Right ventricle myocardium inferior (tissue), 1 donor: ENCODE measurements around the gene HNF1B. TPM values are rescaled to one million over a fixed set of nuclear protein-coding genes. Genes with fewer than 3 reads are reported as not detected.
A peak's percentile ranks its signal among the peaks of the same experiment; 100 is the strongest.

ENCODE experiments used
- ATAC-seq: fragments of 200-7000 bp; cut with Tn5 transposase; one replicate; pipeline ENCODE4 v1.9.1; 2020; ENCODE audit warnings: mild to moderate bottlenecking, moderate library complexity
- DNase-seq: peaks from one replicate; pipeline ENCODE4 v3.0.0; 2021; ENCODE audit errors: missing footprints
- intact Hi-C: fragments of 100-400 bp; cut with DNase I; formaldehyde crosslinking; loops from one replicate; pipeline ENCODE4 v1.11.0; 2022
- total RNA-seq: library from RNA; stranded (reverse); fragmentation: NEBNext Ultra II Directional; extraction: Animal tissue kit (Norgen Biotek cat#: 25700); gene quantifications from one replicate; pipeline ENCODE4 v1.2.1, GENCODE V29; 2021
- donor health status: DM: no; HTN: yes; CAD: no; lungs with severe emphysema.

The HNF1B gene
- total RNA-seq, 1 donor from 2014 or later: not detected

GRCh38 chr17:37714897-37715296, 30.0 kb downstream of the HNF1B start:
- intact Hi-C loops: loop anchor here (10.0 kb wide), 1 partner anchor 60 kb away; no protein-coding TSS in a partner anchor
- DNase-seq (no peak), ATAC-seq (no peak)

- intact Hi-C loops: loop anchor here (10.0 kb wide), 1 partner anchor 61 kb away; no protein-coding TSS in a partner anchor
- no peak for DNase-seq
- ATAC-seq: no peak
Observed at GRCh38 chr17:37713624-37714023, 31.2 kb downstream of the HNF1B start.

GRCh38 chr17:37713028-37713431, 31.8 kb downstream of the HNF1B start:
- intact Hi-C loops: loop anchor here (10.0 kb wide), 1 partner anchor 62 kb away; no protein-coding TSS in a partner anchor
- DNase-seq: no peak
- ATAC-seq: no peak

GRCh38 chr17:37711113-37711512, 33.7 kb downstream of the HNF1B start:
- intact Hi-C loops: loop anchor here (10.0 kb wide), 1 partner anchor 64 kb away; no protein-coding TSS in a partner anchor
- no peak for DNase-seq
- ATAC-seq: no peak

DNA sequence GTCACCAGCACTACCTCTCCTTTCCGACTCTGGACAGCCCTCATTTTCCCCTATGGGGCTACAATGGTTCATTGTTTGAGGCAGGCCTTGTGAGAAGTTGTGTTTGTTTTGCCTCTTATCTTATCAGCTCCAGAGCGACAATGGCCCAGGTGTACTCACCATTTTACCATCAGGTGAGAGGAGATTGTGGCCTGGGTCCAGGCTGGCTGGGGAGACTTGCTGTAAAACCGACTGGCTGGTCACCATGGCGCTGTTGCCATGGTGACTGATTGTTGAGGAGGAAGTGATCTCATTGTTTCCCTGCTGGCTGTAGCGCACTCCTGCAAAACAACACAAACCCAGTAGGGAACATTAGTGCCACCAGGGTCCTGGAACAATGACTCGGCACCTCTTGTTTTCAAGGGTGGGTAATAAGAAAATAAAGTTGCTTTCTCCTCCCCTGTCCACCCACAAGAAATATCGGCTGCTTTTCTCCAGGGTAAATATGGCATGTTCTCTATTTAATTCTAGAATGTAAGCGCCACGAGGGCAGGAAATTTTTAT, 34.4 kb downstream of the HNF1B start:
- no peak for DNase-seq
- intact Hi-C loops: loop anchor here (10.0 kb wide), 1 partner anchor 64 kb away; no protein-coding TSS in a partner anchor

GRCh38 chr17:37708616-37709212, 36.1 kb downstream of the HNF1B start:
- intact Hi-C loops: no loop called here
- ATAC-seq: no peak
- DNase-seq: no peak

More for the DNA sequence above, 34.4 kb downstream of the HNF1B start:
- ATAC-seq: no peak

DNA sequence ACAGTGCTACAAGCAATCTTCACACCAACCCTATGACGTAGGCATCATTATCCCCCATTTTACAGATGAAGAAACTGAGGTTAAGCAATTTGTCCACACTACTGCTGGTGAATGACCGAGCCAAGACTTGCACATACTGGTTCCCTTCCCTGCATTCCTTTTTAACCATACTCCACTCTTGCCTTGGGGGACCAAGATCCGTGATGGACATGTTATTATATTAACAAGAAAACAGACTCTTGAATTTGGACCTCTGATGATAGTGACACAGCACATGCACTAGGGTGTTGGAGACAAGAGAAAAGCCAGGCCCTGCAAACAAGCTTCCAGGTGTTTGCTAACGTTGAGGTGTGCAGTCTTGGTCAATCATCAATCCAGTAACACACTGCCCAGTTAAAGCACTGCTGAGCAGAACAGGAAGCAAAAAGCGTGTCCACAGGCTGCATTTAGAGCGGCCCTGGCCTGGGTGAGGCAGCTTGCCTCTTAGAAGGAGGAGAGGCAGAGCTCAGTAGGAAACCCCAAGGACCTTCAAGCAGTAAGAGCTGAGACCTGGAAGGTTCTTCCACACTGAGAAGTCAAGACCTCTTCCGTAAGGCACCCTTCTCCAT, 36.7 kb downstream of the HNF1B start:
- ATAC-seq (no peak), DNase-seq (no peak)
- intact Hi-C loops: no loop called here

DNA sequence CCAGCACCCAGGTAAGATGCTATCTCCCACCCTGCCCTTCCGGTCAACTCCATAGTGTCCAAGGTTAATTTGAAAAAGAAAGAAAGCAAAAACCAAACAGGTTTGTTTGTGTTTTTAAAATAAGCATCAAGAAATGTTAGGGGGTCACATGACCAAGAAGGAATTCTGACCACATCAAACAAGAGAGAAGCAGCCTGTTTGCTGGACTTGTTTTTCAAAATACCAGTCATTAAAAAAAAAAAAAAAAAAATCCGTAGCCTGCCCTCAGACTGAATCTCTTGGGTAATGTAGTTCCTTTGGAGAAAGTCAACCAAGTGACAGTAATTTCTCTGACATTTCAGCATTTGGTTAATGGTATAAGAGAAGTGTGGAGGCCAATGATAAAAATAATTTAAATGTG, 38.4 kb downstream of the HNF1B start:
- ATAC-seq (no peak), DNase-seq (no peak)
- intact Hi-C loops: no loop called here

- no peak for ATAC-seq
- intact Hi-C loops: no loop called here
Observed at GRCh38 chr17:37702598-37702997, 42.3 kb downstream of the HNF1B start.

DNA sequence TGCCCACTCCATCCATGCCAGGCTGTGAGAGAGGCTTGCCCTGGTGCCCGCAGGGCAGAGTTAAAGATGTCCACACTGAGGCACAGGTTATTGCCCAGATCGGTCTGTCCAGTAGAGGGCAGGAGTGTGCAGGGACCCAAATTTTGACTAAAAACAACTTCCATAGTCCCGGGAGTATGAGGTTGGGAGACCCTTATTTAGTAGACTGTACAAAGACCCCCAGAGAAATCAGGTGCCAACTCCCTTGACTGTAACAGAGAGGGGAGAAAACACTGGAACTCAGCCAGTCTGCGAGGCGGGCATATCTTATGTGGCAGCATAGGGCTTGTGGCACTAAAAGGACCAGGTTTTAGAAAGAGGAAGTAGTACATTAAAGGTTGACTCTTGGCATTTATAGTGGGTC, 43.4 kb downstream of the HNF1B start:
- DNase-seq: no peak
- peak; percentile 49 for ATAC-seq
- intact Hi-C loops: no loop called here

More at GRCh38 chr17:37702598-37702997, 42.3 kb downstream of the HNF1B start:
- no peak for DNase-seq

DNA sequence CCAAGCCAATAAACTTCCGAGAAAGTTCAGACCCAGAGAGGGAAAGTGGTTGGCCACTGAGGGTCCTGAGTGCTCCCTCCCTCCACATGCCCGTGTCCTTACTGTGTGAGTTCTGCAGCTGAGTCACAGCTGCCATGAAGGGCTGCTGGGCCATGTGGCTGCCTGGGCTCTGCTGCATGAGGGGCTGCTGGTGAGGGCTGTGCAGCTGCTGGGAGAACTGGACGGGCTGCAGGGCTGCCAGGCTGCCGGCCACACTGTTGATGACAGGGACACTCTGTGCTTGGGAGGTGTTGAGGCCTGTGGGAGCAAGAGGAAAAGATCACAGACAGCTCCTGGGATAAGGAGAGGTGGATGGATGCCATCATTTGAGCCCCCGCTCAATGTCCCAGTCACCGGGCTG, 44.0 kb downstream of the HNF1B start:
- ATAC-seq (peak; percentile 86), DNase-seq (no peak)
- intact Hi-C loops: no loop called here

DNA sequence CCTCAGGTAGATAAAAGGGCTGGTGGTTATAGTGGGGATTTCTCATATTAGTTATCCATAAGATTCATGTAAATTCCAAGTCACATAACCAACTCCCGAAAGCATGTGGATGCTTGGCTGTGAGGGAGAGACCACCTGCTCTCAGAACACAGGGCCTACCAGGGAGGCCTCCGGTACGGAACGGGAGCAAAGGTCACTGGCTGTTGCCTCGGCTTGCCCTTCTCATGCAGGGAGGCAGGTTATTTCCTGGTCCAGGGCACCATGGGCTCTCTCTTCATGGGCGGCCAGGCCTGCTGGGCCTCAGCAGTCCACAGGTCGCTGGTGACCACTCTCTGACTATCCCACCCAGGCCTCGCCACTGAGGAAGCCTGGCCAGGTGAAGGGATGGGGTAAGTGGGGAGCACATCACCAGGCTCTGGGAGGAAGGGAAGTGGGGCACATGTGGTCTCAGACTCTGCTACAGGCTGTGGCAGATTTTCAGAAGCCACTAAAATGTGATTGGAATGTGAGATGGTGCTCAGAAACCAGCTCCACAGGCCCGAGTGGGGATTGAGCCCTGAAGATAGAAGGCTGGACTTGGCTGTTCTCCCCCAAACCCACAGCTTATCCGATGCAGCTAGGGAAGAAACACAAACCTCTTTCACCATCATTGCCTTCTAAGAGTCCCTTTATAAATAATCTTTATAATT, 45.4 kb downstream of the HNF1B start:
- no peak for ATAC-seq
- no peak for DNase-seq
- intact Hi-C loops: no loop called here

DNA sequence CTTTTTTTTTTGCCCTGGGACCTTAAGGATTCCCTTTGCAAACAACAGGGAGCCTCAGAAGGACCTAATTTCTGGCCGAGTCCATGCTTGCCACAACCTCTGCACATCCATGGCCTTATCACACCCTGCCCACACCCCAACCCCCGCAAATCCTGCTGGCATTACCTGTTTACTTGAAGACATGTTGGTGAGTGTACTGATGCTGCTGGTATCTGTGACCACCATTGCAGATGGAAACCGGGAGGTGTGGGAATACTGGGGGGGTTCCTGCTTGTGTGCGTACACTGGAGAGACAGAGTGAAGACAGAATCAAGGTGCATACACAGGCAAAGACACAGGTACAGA, 46.0 kb downstream of the HNF1B start:
- DNase-seq (no peak), ATAC-seq (no peak)
- intact Hi-C loops: no loop called here

- no peak for DNase-seq
- ATAC-seq: no peak
- intact Hi-C loops: no loop called here
Observed at GRCh38 chr17:37698132-37698910, 46.5 kb downstream of the HNF1B start.

DNA sequence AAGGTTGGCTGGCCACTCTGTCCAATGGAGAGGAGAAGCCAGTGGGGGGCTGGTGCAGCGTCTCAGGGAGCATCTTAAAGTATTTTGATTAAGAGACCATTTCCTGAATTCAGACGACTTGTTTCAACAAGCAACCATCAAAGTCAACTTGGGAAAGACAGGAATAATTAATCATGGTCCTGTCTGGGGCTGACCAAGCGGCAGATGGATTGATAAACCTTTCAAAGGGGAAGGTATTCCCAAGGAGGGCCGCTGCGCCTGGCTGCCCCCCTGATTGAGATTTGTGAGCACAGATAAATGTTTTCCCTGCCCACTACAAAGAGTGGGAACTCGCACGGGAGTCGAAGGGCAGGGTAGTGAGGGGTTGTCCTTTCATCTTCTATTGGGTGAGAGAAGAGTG, 47.5 kb downstream of the HNF1B start:
- ATAC-seq: no peak
- no peak for DNase-seq
- intact Hi-C loops: no loop called here

DNA sequence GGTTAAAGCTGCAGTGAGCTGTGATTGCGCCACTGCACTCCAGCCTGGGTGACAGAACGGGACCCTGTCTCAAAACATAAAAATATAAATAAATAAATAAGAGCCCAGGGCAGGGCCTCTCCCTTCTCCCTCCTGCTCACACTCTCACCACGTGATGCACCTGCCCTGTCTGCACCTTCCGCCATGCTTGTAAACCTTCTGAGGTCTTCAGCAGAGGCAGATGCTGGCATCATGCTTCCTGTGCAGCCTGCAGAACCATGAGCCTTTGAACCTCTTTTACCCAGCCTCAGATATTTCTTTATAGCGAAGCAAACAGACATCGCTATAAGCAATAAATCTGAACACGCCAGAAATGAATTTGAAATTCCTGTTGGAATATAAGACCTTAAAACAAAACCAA, 48.5 kb downstream of the HNF1B start:
- intact Hi-C loops: no loop called here
- ATAC-seq: no peak
- no peak for DNase-seq

DNA sequence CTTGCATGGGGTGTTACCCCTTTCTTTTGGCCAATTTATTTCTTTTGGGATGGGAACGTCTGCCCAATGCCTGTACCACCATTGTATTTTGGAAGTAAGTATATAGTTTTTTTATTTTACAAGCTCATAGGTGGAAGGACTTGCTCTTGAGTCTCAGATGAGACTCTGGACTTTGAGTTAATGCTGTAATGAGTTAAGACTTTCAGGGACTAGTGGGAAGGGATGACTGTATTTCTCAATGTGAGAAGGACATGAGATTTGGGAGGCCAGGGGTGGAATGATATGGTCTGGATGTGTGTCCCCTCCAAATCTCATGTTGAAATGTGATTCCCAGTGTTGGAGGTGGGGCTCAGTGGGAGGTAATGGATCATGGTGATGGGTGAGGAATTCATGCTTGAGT, 49.1 kb downstream of the HNF1B start:
- ATAC-seq (no peak), DNase-seq (no peak)
- intact Hi-C loops: no loop called here

- intact Hi-C loops: no loop called here
- ATAC-seq: no peak
Observed at GRCh38 chr17:37694734-37695133, 50.1 kb downstream of the HNF1B start.

GRCh38 chr17:37693328-37693727, 51.5 kb downstream of the HNF1B start:
- no peak for ATAC-seq
- intact Hi-C loops: no loop called here
- DNase-seq: no peak

More at GRCh38 chr17:37694734-37695133, 50.1 kb downstream of the HNF1B start:
- DNase-seq: no peak
